ENCODE results near the gene PTPN11.
A peak's percentile ranks its signal among the peaks of the same experiment; 100 is the strongest.
"Not testable (repeated sequence)": the region's sequence is repeated elsewhere in the genome, so short reads cannot be mapped to it uniquely, and the experiment has no call there.

Gene PTPN11

GRCh38 chr12:112413855-112414625, 4.7 kb upstream of the PTPN11 start:
- Histone ChIP-seq H3K4me3 (no peak overlapping the region), H3K27ac (no peak overlapping the region)
- DNase-seq (ENCODE audit: low spot score): no peak
- TF ChIP-seq, protein P1, sequence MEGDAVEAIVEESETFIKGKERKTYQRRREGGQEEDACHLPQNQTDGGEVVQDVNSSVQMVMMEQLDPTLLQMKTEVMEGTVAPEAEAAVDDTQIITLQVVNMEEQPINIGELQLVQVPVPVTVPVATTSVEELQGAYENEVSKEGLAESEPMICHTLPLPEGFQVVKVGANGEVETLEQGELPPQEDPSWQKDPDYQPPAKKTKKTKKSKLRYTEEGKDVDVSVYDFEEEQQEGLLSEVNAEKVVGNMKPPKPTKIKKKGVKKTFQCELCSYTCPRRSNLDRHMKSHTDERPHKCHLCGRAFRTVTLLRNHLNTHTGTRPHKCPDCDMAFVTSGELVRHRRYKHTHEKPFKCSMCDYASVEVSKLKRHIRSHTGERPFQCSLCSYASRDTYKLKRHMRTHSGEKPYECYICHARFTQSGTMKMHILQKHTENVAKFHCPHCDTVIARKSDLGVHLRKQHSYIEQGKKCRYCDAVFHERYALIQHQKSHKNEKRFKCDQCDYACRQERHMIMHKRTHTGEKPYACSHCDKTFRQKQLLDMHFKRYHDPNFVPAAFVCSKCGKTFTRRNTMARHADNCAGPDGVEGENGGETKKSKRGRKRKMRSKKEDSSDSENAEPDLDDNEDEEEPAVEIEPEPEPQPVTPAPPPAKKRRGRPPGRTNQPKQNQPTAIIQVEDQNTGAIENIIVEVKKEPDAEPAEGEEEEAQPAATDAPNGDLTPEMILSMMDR (IDR thresholded peaks at IDR 0.05): no peak

- not testable (repeated sequence) for H3K27ac ChIP-seq; H3K4me3 ChIP-seq; DNase-seq (ENCODE audit: low spot score)
Observed at GRCh38 chr12:112415457-112415856, 3.3 kb upstream of the PTPN11 start.

- H3K4me3 ChIP-seq: peak overlapping the region; percentile 87
- TF ChIP-seq, protein P1 (IDR thresholded peaks at IDR 0.05): no peak
- peak overlapping the region; percentile 100 for H3K27ac ChIP-seq
- no peak for DNase-seq (ENCODE audit: low spot score)
Observed at GRCh38 chr12:112418273-112418607, 507 bp upstream of the PTPN11 start.

- TF ChIP-seq, protein P1 (IDR thresholded peaks at IDR 0.05): no peak
- DNase-seq (ENCODE audit: low spot score): peak; percentile 88
- H3K27ac ChIP-seq: peak overlapping the region; percentile 100
- peak overlapping the region; percentile 87 for H3K4me3 ChIP-seq
Observed at GRCh38 chr12:112419297-112420133, 768 bp downstream of the PTPN11 start.

DNA sequence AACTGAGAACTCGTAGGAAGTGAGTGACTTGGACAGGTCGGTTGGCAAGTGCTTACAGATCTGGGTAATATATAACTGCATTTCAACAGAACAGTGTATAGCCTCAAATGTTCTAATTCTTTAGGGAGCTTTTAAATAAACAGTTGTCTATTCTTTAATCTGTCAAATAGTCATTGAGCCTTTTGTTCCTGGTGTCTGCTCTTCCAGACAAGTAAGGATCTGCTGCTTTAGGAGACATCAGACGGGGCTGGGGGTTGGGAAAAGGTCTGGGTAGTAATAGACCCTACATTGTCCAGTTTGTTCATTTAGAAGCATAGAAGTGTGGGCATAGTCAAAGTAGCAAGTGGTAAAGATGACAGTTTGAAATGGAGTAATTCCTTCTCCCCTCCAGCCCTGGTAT, 2.0 kb downstream of the PTPN11 start:
- Histone ChIP-seq H3K27ac (no peak overlapping the region), H3K4me3 (no peak overlapping the region)
- TF ChIP-seq, protein P1 (IDR thresholded peaks at IDR 0.05): no peak
- no peak for DNase-seq (ENCODE audit: low spot score)

GRCh38 chr12:112421363-112421762, 2.6 kb downstream of the PTPN11 start:
- Histone ChIP-seq H3K4me3 (no peak overlapping the region), H3K27ac (no peak overlapping the region)
- TF ChIP-seq, protein P1 (IDR thresholded peaks at IDR 0.05): no peak
- no peak for DNase-seq (ENCODE audit: low spot score)

GRCh38 chr12:112422531-112422930, 3.8 kb downstream of the PTPN11 start:
- TF ChIP-seq, protein P1 (IDR thresholded peaks at IDR 0.05): no peak
- peak overlapping the region in 1 of 2 donors; percentile 12 for H3K27ac ChIP-seq
- DNase-seq (ENCODE audit: low spot score): no peak
- H3K4me3 ChIP-seq: no peak overlapping the region

All from coronary artery (tissue), 2 donors.